Cardiac muscle cell (in vitro differentiated cells and primary cell): Measurements from ENCODE around the gene ADAMTS16. TPM values are rescaled to one million over a fixed set of nuclear protein-coding genes. Genes with fewer than 3 reads are reported as not detected.

Source experiments
- DNase-seq, 2 donors: peaks; one replicate each; pipeline versions ENCODE4 v3.0.0 to v3.0.0-alpha.2; 2010 to 2017; ENCODE audit warnings: low read depth in 1 of 2, low spot score in 1 of 2
- H3K27ac ChIP-seq: fragments of 200-600 bp; sonication (generic); 2 replicates; pipeline ENCODE4 v1.5.1; 2016
- H3K27me3 ChIP-seq: fragments of 200-600 bp; sonication (generic); 2 replicates; pipeline ENCODE4 v1.6.0; 2016; ENCODE audit warnings: control low read depth
- H3K36me3 ChIP-seq: fragments of 200-600 bp; sonication (generic); 2 replicates; pipeline ENCODE4 v1.5.1; 2016; ENCODE audit warnings: control low read depth
- H3K4me1 ChIP-seq: fragments of 200-600 bp; sonication (generic); 2 replicates; pipeline ENCODE4 v1.8.1; 2017; ENCODE audit warnings: low read depth, mild to moderate bottlenecking, mixed run types
- H3K4me3 ChIP-seq: fragments of 200-600 bp; sonication (generic); 2 replicates; pipeline ENCODE4 v1.5.1; 2016; ENCODE audit warnings: mild to moderate bottlenecking
- H3K9me3 ChIP-seq: fragments of 200-600 bp; sonication (generic); 2 replicates; pipeline ENCODE4 v1.5.1; 2017; ENCODE audit warnings: low read depth, mild to moderate bottlenecking, control low read depth
- CTCF ChIP-seq: IDR thresholded peaks from 2 replicates; pipeline ENCODE4 v1.5.1; 2012; ENCODE audit warnings: low read depth, mild to moderate bottlenecking, low read length
- polyA plus RNA-seq: library from polyadenylated mRNA; unstranded; fragments of >200 nt; fragmentation: Nextera tagmentation; extraction: Ambion mirVana; gene quantifications from 2 replicates; pipeline ENCODE4 v1.2.1, GENCODE V29; 2016
- total RNA-seq: library from RNA; depleted of rRNA; stranded (reverse); fragments of >200 nt; gene quantifications from 2 replicates; pipeline ENCODE4 v1.2.3, GENCODE V29; 2016

ADAMTS16 gene
- total and polyA plus RNA-seq, 2 experiments from 2014 or later: not detected

GRCh38 chr5:5360363-5360940 lies 220.3 kb downstream of the ADAMTS16 start:
- Histone ChIP-seq H3K27ac (no peak overlapping the region), H3K4me3 (no peak overlapping the region), H3K9me3 (no peaks in the 10 kb centered on the region), H3K36me3 (no peaks in the 10 kb centered on the region), H3K4me1 (no peaks in the 10 kb centered on the region), H3K27me3 (no peaks in the 10 kb centered on the region)
- no peak for TF ChIP-seq CTCF
- DNase-seq: no peak

GRCh38 chr5:5360941-5361520 lies 220.9 kb downstream of the ADAMTS16 start:
- no peaks in the 10 kb centered on the region for H3K36me3 ChIP-seq
- H3K27me3 ChIP-seq: no peaks in the 10 kb centered on the region
- no peak overlapping the region for H3K4me3 ChIP-seq
- H3K27ac ChIP-seq: no peak overlapping the region
- no peak for DNase-seq
- no peaks in the 10 kb centered on the region for H3K9me3 ChIP-seq
- TF ChIP-seq CTCF: no peak
- no peaks in the 10 kb centered on the region for H3K4me1 ChIP-seq

GRCh38 chr5:5363045-5363444 lies 222.9 kb downstream of the ADAMTS16 start:
- no peak for DNase-seq
- no peak for TF ChIP-seq CTCF
- Histone ChIP-seq H3K27me3 (no peaks in the 10 kb centered on the region), H3K4me1 (no peaks in the 10 kb centered on the region), H3K36me3 (no peaks in the 10 kb centered on the region), H3K9me3 (no peaks in the 10 kb centered on the region), H3K27ac (no peak overlapping the region), H3K4me3 (no peak overlapping the region)

- no peak for TF ChIP-seq CTCF
- DNase-seq: no peak
- H3K27me3 ChIP-seq: no peaks in the 10 kb centered on the region
- no peak overlapping the region for H3K4me3 ChIP-seq
- no peak overlapping the region for H3K27ac ChIP-seq
- no peaks in the 10 kb centered on the region for H3K4me1 ChIP-seq
- no peaks in the 10 kb centered on the region for H3K9me3 ChIP-seq
- H3K36me3 ChIP-seq: no peaks in the 10 kb centered on the region
These were observed 224.8 kb downstream of the ADAMTS16 start for GRCh38 chr5:5364932-5365331.

GRCh38 chr5:5367739-5368138 lies 227.6 kb downstream of the ADAMTS16 start:
- Histone ChIP-seq H3K4me1 (no peaks in the 10 kb centered on the region), H3K27ac (no peak overlapping the region), H3K4me3 (no peak overlapping the region), H3K9me3 (no peaks in the 10 kb centered on the region), H3K27me3 (no peaks in the 10 kb centered on the region), H3K36me3 (no peaks in the 10 kb centered on the region)
- no peak for DNase-seq
- no peak for TF ChIP-seq CTCF
